Right lung (tissue), 5 donors: ENCODE data around the gene PCBP2. TPM values are rescaled to one million over a fixed set of nuclear protein-coding genes. Genes with fewer than 3 reads are reported as not detected.
A peak's percentile ranks its signal among the peaks of the same experiment; 100 is the strongest.

Experiments
- DNase-seq, 2 donors: peaks; one replicate each; pipeline ENCODE4 v3.0.0-alpha.2; 2013
- polyA plus RNA-seq, 5 donors: library from polyadenylated mRNA; unstranded; fragments of 120-200 nt; gene quantifications; one replicate each; pipeline versions ENCODE4 v1.2.1 to v1.2.3, GENCODE V29; 2013; ENCODE audit warnings: inconsistent platforms in 1 of 5, low replicate concordance in 1 of 5; ENCODE audit not compliant: insufficient read length in 5 of 5, insufficient read depth in 1 of 5

Gene PCBP2
- polyA plus RNA-seq, 5 donors, result 928 to 1,079 (median 1,012) TPM

GRCh38 chr12:53486736-53487487 lies 35.0 kb downstream of the PCBP2 start:
- no peak for DNase-seq

GRCh38 chr12:53489242-53489864 lies 37.5 kb downstream of the PCBP2 start:
- no peak for DNase-seq

DNA sequence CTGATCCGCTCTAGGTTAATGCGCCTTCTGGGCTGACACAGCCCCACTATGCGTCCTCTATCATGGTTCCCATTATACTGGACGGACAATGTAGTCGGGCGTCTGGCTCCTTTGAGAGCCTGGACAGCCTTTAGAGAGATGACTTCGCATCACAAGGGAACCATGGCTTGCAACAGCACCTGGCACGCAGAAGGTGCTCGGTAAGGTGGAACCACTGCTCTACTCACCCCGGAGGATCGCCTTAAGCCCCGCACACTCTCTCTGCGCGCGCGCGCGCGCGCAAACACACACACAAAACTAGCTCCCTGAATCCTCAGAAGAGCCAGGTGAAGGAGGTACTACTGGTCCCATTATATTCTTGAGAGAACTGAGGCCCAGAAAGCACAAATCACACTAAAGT lies 40.3 kb downstream of the PCBP2 start:
- no peak for DNase-seq

DNA sequence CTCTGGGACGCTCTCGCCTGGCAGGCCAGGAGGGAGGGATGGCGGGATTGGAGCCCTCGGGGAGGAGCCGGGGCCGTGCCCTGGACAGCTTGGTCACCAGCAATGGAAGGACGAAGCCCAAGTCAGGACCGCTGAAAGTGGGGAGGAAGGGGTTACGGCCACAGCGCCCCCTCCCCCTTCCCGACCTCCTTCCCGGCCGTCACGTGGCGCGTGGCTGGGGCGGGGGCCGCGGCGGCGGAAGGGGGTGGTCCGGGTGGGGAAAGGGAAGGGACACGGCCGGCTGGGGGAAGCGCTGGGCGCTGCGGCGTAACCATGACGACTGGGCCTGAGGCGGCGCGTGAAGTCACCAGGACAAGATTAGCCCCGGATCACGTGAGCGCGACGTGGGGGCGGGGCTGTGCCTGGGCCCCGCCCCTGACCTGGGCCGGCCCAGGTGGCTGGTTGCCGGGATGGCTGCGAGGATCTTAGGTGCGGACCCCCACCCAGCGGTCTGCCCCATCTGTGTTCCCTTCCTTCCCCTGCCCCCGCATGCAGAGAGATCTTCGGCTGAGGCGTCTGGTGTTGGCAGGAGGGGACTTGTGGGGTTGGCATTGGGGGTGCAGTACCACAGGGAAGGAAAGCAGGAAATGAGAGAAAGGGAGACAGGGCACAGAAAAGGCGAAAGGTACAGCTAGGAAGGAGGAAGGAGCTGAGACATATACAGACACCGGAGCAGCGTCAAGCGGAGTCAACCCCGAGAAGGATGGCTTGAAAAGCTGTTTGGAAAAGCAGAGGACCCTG lies 41.1 kb downstream of the PCBP2 start:
- peak; percentile 96 to 97 for DNase-seq

- DNase-seq, result no peak
These were observed 41.9 kb downstream of the PCBP2 start for GRCh38 chr12:53493610-53494391.

- DNase-seq, result peak; percentile 74 to 81
These were observed 44.2 kb downstream of the PCBP2 start for GRCh38 chr12:53495903-53496751.

- no peak for DNase-seq
These were observed 44.8 kb downstream of the PCBP2 start for GRCh38 chr12:53496752-53497032.

- DNase-seq, result no peak
These were observed 45.6 kb downstream of the PCBP2 start for GRCh38 chr12:53497461-53497860.

GRCh38 chr12:53498235-53498630 lies 46.3 kb downstream of the PCBP2 start:
- DNase-seq, result no peak

DNA sequence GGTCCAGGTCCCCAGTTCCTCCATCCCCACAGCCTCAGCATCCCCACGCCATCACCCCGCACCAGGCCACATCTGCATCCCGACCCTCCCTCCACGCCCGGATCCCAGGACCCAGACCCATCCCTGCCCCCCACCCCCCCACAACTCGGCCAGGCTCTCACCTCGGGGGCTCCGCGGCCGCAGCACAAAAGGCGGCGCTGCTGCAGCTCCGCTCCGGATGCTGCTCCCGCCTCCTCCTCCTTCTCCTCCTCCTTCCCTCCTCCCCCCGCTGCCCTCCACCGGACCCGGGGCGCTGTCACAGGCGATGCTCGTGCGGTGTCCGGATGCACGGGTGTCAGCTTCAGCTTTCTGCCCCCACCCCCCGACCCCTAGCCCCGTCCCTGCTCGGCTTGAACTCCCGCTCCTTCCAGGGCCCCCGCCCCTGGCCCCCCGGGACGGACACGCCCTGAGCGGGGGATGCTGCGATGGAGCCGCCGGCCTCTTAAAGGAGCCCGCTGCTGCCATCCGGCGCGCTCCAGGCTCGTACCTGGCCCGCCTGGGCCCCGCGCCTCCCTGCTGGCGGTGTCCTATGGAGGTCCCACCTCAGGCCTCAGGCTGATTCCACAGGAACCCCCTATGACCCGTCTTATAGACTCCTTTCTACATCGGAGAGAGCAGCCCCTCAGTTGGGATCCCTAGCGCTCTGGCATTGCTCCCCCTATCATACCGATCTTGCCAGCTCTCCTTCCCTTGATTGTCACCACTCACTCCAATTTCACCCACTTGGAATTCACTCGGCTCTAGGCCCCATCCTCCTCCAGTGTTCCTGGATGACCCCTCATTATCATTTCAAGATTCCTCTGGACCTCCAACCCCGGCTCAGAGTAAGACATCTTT lies 47.6 kb downstream of the PCBP2 start, which contains the start of gene MAP3K12:
Gene MAP3K12, minus strand, starts transcription at position 193 of the 876 bp plus-strand sequence. CDS start 12,067 bp downstream, outside the sequence.
- peak in 1 of 2 donors; percentile 58 for DNase-seq

DNA sequence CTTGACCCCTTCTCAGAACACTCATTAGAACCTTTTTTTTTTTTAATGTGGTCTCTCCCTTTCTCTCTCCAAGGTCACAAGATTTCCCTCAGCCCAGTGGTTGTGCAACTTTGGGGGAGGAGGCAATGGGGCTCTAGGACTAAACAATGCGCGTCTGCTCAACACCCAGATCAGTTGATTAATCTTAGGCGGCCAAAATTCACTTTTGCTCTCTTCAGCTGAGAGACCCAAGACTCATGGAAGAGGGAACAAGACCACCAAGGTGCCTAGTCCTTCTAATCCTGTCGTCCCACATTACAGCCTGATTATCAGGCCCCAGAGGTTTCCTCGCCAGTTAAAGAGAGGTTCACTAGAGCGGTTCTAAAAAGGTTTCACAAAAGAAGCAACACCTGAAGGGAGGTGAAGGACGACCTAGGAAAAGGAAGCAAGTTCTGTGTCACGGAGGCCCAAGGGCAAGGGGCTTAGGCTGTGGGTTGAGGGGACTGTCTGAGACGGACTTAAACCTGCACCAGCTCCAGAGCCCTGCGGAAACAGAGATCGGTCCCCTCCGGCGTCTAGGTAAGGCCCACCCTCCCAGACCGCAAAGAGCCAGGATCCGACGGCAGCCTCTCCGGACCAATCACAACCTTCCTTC lies 48.4 kb downstream of the PCBP2 start:
- peak; percentile 78 to 82 for DNase-seq

- peak; percentile 99 for DNase-seq
These were observed 49.1 kb downstream of the PCBP2 start, which contains the start of gene TARBP2 for GRCh38 chr12:53500776-53501614. Gene TARBP2 (plus strand): TSS chr12:53501283. CDS start chr12:53501409, 126 bp downstream.

GRCh38 chr12:53501615-53502181 lies 49.8 kb downstream of the PCBP2 start:
- no peak for DNase-seq

DNA sequence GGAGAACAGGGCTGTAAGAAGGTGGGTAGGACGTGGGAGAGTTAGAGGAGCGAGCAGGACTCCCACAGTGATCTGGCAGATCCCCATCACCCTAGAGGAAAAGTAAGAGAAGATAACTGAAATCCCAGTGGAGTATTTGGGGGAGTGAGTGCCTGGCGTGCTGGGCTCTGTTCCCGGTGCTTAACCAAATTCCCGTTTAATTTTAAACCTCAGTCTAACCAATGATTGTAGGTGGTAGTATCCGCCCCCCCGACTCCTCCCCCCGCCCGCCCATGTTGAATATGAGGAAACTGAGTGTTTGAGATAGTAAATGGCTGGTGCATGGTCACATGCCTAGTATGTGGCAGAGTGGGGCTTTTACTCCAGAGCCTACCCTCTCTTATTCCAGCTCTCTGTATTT lies 50.4 kb downstream of the PCBP2 start:
- no peak for DNase-seq

- DNase-seq, result no peak
These were observed 51.3 kb downstream of the PCBP2 start for GRCh38 chr12:53502983-53503728.

DNA sequence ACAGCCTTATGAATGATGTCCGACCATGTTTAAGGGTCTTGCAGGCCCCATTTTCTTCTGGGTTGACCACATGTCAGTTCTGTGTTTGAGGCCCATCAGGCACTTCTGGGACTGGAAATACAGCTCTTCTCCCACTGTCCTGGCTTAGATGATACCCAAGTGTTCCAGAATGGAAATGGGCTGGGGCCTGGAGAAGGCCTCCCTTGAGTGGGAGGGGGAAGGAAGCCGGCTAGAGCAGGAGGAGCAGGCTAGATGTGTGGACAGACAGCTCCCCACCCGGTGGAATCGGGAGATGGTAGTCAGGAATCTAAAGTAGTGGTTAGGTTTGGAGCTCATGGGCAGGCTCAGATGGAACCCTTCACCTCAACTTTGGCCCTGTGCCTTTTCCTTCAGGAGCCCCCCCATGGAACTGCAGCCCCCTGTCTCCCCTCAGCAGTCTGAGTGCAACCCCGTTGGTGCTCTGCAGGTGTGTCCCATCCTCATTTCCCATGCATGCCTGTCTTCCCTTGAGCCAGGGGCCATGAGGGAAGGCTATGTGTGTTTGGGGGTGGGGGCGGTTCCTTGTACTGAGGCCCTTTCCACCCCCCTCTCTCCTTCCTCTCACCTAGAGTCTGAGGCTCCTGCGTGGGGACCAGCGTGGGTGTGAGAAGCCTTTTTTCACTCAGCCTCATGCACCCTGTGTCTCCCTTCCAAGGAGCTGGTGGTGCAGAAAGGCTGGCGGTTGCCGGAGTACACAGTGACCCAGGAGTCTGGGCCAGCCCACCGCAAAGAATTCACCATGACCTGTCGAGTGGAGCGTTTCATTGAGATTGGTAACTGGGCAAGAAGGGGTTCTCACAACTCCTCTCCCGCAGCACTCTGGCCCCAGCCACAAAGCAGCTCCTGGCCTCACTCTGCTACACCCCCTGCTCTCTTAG lies 52.4 kb downstream of the PCBP2 start:
- DNase-seq, result no peak
